ENCODE data around the gene ERC2. TPM values are rescaled to one million over a fixed set of nuclear protein-coding genes. Genes with fewer than 3 reads are reported as not detected.

Gene ERC2
- total and polyA plus RNA-seq, 5 donors from 2014 or later = not detected

DNA sequence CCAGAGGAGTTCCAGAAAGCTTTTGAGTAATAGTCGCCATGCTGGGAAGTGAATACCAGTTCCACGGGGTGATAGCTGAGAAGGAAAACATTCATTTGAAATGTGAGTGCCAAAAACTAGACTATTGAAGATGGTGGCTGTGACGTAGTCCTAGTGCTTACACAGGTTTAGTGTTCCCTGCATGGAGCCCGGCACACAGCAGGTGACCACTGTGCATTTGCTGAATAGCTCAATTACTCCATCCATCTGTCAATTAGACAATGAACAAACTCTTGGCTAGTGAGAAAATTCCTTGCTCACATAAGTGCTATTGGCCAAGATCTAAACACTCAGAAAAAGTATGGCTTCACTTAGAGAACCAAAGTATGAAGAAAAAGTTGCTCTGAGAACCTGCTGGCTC is 533.0 kb downstream of the ERC2 start:
- Mint-ChIP-seq H3K4me1 (no peaks in the 10 kb centered on the region), H3K27ac (no peak overlapping the region), H3K9me3 (peaks cover 0 to 3% (median 2%) of the 10 kb centered on the region in 7 donors), H3K36me3 (no peaks in the 10 kb centered on the region), H3K27me3 (no peaks in the 10 kb centered on the region), H3K4me3 (no peak overlapping the region)
- H3K4me1 ChIP-seq (ENCODE audit: control insufficient read depth, insufficient read depth, low read length, poor library complexity, severe bottlenecking) = no peaks in the 10 kb centered on the region
- DNase-seq (no peak), ATAC-seq (ENCODE audit: low read depth in 2 of 2) (no peak)
- H3K9me3 ChIP-seq (ENCODE audit: control insufficient read depth in 2 of 2, low read length in 2 of 2) = no peaks in the 10 kb centered on the region
- H3K4me3 ChIP-seq (ENCODE audit: low read depth, low read length) = no peak overlapping the region
- H3K36me3 ChIP-seq (ENCODE audit: control insufficient read depth, insufficient read depth, low read length) = no peaks in the 10 kb centered on the region
- H3K27me3 ChIP-seq (ENCODE audit: control insufficient read depth, insufficient read depth, low read length) = no peaks in the 10 kb centered on the region
- no peak overlapping the region for H3K27ac ChIP-seq (ENCODE audit: insufficient read depth, low read length, poor library complexity, severe bottlenecking)

GRCh38 chr3:55934771-55935170 is 533.5 kb downstream of the ERC2 start:
- Mint-ChIP-seq H3K27me3 (no peaks in the 10 kb centered on the region), H3K9me3 (peaks cover 0 to 3% (median 2%) of the 10 kb centered on the region in 7 donors), H3K4me1 (no peaks in the 10 kb centered on the region), H3K36me3 (no peaks in the 10 kb centered on the region), H3K4me3 (no peak overlapping the region), H3K27ac (no peak overlapping the region)
- H3K36me3 ChIP-seq (ENCODE audit: control insufficient read depth, insufficient read depth, low read length) = no peaks in the 10 kb centered on the region
- no peak overlapping the region for H3K4me3 ChIP-seq (ENCODE audit: low read depth, low read length)
- no peaks in the 10 kb centered on the region for H3K4me1 ChIP-seq (ENCODE audit: control insufficient read depth, insufficient read depth, low read length, poor library complexity, severe bottlenecking)
- no peak overlapping the region for H3K27ac ChIP-seq (ENCODE audit: insufficient read depth, low read length, poor library complexity, severe bottlenecking)
- DNase-seq (no peak), ATAC-seq (ENCODE audit: low read depth in 2 of 2) (no peak)
- no peaks in the 10 kb centered on the region for H3K27me3 ChIP-seq (ENCODE audit: control insufficient read depth, insufficient read depth, low read length)
- H3K9me3 ChIP-seq (ENCODE audit: control insufficient read depth in 2 of 2, low read length in 2 of 2) = no peaks in the 10 kb centered on the region

DNA sequence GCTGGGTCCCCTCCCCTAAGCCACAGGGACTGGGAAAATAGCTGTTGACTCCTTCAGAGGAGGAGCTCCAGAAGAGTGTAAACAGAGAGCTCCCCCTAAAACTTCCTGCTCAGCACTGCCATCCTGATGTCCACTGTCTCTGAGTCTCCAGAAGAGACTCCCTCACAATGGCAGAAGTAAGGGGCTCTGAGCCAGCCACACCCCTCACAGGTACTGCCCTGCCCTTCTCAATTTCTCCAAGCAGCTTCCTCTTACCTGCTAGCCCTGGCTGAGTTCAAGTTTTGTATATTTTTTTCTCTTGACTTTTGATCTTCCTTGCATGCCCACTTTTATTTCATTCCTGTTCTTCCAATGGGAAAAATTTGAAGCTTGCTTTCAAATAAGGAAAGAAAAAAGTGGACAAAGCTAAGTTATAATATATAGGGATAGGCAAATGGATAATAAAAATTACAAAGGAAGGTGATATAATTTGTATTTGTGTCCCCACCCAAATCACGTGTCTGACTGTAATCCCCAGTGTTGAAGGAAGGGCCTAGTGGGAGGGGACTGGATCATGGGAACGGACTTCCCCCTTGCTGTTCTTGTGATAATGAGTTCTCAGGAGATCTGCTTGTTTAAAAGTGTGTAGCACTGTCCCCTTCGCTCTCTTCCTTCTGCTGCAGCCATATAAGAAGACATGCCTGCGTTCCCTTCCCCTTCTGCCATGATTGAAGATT is 539.0 kb downstream of the ERC2 start:
- no peaks in the 10 kb centered on the region for H3K4me1 ChIP-seq (ENCODE audit: control insufficient read depth, insufficient read depth, low read length, poor library complexity, severe bottlenecking)
- H3K4me3 ChIP-seq (ENCODE audit: low read depth, low read length) = no peak overlapping the region
- no peak overlapping the region for H3K27ac ChIP-seq (ENCODE audit: insufficient read depth, low read length, poor library complexity, severe bottlenecking)
- DNase-seq (no peak), ATAC-seq (ENCODE audit: low read depth in 2 of 2) (no peak)
- Mint-ChIP-seq H3K27me3 (no peaks in the 10 kb centered on the region), H3K36me3 (no peaks in the 10 kb centered on the region), H3K4me1 (no peaks in the 10 kb centered on the region), H3K9me3 (peaks cover 0 to 7% (median 5%) of the 10 kb centered on the region in 7 donors), H3K27ac (peak overlapping the region in 1 of 3 donors; percentile 33), H3K4me3 (no peak overlapping the region)
- H3K36me3 ChIP-seq (ENCODE audit: control insufficient read depth, insufficient read depth, low read length) = no peaks in the 10 kb centered on the region
- H3K9me3 ChIP-seq (ENCODE audit: control insufficient read depth in 2 of 2, low read length in 2 of 2) = no peaks in the 10 kb centered on the region
- H3K27me3 ChIP-seq (ENCODE audit: control insufficient read depth, insufficient read depth, low read length) = no peaks in the 10 kb centered on the region

- Histone ChIP-seq H3K4me3 (ENCODE audit: low read depth, low read length) (no peak overlapping the region), H3K4me1 (ENCODE audit: control insufficient read depth, insufficient read depth, low read length, poor library complexity, severe bottlenecking) (no peaks in the 10 kb centered on the region), H3K27me3 (ENCODE audit: control insufficient read depth, insufficient read depth, low read length) (no peaks in the 10 kb centered on the region), H3K9me3 (ENCODE audit: control insufficient read depth in 2 of 2, low read length in 2 of 2) (no peaks in the 10 kb centered on the region), H3K36me3 (ENCODE audit: control insufficient read depth, insufficient read depth, low read length) (no peaks in the 10 kb centered on the region), H3K27ac (ENCODE audit: insufficient read depth, low read length, poor library complexity, severe bottlenecking) (no peak overlapping the region)
- DNase-seq (no peak), ATAC-seq (ENCODE audit: low read depth in 2 of 2) (no peak)
- Mint-ChIP-seq H3K27ac (no peak overlapping the region), H3K4me3 (no peak overlapping the region), H3K27me3 (no peaks in the 10 kb centered on the region), H3K36me3 (no peaks in the 10 kb centered on the region), H3K4me1 (no peaks in the 10 kb centered on the region), H3K9me3 (peaks cover 0 to 8% (median 2%) of the 10 kb centered on the region in 7 donors)
Observed at GRCh38 chr3:55923626-55924025, 544.6 kb downstream of the ERC2 start.

DNA sequence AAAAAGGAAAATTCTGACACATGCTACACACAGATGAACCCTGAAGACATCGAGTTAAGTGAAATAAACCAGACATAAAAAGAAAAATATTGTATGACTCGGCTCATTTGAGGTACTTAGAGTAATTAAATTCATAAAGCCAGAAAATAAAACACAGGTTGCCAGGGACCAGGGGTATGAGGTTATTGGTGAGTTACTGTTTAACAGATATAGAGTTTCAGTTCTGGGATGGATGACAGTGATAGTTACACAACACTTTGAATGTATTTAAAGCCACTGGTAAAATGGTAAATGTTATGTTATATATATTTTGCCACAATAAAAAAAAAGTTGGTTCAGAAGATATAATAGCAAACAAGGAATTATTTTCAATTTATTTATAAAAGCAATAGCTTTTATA is 545.1 kb downstream of the ERC2 start:
- ATAC-seq (ENCODE audit: low read depth in 2 of 2) = no peak
- no peaks in the 10 kb centered on the region for H3K27me3 ChIP-seq (ENCODE audit: control insufficient read depth, insufficient read depth, low read length)
- Mint-ChIP-seq H3K4me1 (no peaks in the 10 kb centered on the region), H3K36me3 (no peaks in the 10 kb centered on the region), H3K27me3 (no peaks in the 10 kb centered on the region), H3K27ac (no peak overlapping the region), H3K9me3 (peaks cover 0 to 8% (median 2%) of the 10 kb centered on the region in 7 donors), H3K4me3 (no peak overlapping the region)
- no peak overlapping the region for H3K27ac ChIP-seq (ENCODE audit: insufficient read depth, low read length, poor library complexity, severe bottlenecking)
- no peak overlapping the region for H3K4me3 ChIP-seq (ENCODE audit: low read depth, low read length)
- H3K36me3 ChIP-seq (ENCODE audit: control insufficient read depth, insufficient read depth, low read length) = no peaks in the 10 kb centered on the region
- no peaks in the 10 kb centered on the region for H3K9me3 ChIP-seq (ENCODE audit: control insufficient read depth in 2 of 2, low read length in 2 of 2)
- H3K4me1 ChIP-seq (ENCODE audit: control insufficient read depth, insufficient read depth, low read length, poor library complexity, severe bottlenecking) = no peaks in the 10 kb centered on the region
- DNase-seq = no peak

DNA sequence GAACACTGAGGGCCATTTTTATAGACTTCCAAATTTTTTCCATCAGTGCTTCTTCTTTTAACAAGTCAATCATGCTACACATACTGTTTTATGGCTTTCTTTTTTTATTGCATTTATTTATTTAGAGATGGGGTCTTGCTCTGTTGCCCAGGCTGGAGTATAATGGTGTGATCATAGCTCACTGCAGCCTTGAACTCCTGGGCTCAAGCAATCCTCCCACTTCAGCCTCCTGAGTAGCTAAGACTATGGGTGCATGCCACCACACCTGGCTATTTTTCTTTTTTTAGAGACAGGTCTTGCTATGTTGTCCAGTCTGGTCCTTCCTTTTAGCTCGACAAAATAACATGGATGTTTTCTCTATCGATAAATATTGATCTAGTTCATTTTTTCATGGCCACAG is 555.4 kb downstream of the ERC2 start:
- Mint-ChIP-seq H3K36me3 (no peaks in the 10 kb centered on the region), H3K4me1 (no peaks in the 10 kb centered on the region), H3K27ac (no peak overlapping the region), H3K4me3 (no peak overlapping the region), H3K27me3 (peaks cover 4% of the 10 kb centered on the region), H3K9me3 (peaks cover 0 to 5% (median 2%) of the 10 kb centered on the region in 7 donors)
- Histone ChIP-seq H3K27ac (ENCODE audit: insufficient read depth, low read length, poor library complexity, severe bottlenecking) (no peak overlapping the region), H3K27me3 (ENCODE audit: control insufficient read depth, insufficient read depth, low read length) (no peaks in the 10 kb centered on the region), H3K4me3 (ENCODE audit: low read depth, low read length) (no peak overlapping the region), H3K4me1 (ENCODE audit: control insufficient read depth, insufficient read depth, low read length, poor library complexity, severe bottlenecking) (no peaks in the 10 kb centered on the region), H3K36me3 (ENCODE audit: control insufficient read depth, insufficient read depth, low read length) (no peaks in the 10 kb centered on the region), H3K9me3 (ENCODE audit: control insufficient read depth in 2 of 2, low read length in 2 of 2) (no peaks in the 10 kb centered on the region)
- DNase-seq = no peak
- ATAC-seq (ENCODE audit: low read depth in 2 of 2) = no peak

DNA sequence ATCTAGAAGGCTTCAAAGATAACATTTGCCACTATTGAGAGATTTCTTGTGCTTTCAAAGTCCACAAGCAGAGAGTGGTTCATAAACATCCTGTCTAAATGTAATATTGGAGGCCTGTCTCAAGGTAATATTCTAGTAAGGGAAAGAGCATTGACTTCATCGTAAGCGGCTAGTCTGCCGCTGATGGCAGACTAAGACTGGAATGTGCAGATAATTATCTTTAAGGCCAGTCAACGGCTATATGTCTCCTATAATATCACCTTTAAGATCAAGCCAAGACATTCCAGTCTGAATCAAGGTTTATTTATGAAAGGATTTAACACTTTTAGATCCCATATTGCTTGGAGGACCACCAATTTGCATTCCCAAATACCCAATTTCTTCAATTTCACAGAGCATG is 557.0 kb downstream of the ERC2 start:
- no peaks in the 10 kb centered on the region for H3K4me1 Mint-ChIP-seq
- Histone ChIP-seq H3K4me3 (ENCODE audit: low read depth, low read length) (no peak overlapping the region), H3K36me3 (ENCODE audit: control insufficient read depth, insufficient read depth, low read length) (no peaks in the 10 kb centered on the region), H3K9me3 (ENCODE audit: control insufficient read depth in 2 of 2, low read length in 2 of 2) (no peaks in the 10 kb centered on the region), H3K4me1 (ENCODE audit: control insufficient read depth, insufficient read depth, low read length, poor library complexity, severe bottlenecking) (no peaks in the 10 kb centered on the region), H3K27me3 (ENCODE audit: control insufficient read depth, insufficient read depth, low read length) (no peaks in the 10 kb centered on the region), H3K27ac (ENCODE audit: insufficient read depth, low read length, poor library complexity, severe bottlenecking) (no peak overlapping the region)
- H3K27me3 Mint-ChIP-seq = peaks cover under 1% of the 10 kb centered on the region
- no peak overlapping the region for H3K4me3 Mint-ChIP-seq
- peaks cover 0 to 5% (median 2%) of the 10 kb centered on the region in 7 donors for H3K9me3 Mint-ChIP-seq
- H3K27ac Mint-ChIP-seq = no peak overlapping the region
- ATAC-seq (ENCODE audit: low read depth in 2 of 2) = no peak
- no peaks in the 10 kb centered on the region for H3K36me3 Mint-ChIP-seq
- no peak for DNase-seq

DNA sequence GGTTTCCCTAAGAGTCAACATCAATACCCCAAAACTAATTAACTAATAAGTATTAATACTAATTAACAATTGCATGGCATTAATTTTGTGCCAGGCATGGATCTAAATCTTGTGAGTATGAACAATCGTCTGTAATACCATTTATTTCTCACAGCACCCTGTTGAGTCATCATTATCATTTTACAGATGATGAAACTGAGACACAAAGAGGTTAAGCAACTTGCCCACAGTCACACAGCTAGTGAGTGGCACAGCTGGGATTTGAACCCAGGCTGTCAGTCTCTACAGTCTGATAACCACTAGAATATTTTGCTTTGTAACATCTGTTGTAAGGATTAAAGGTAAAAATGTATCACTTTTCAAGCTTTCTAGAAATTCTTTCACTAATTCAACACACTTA is 557.7 kb downstream of the ERC2 start:
- no peak for ATAC-seq (ENCODE audit: low read depth in 2 of 2)
- H3K27ac ChIP-seq (ENCODE audit: insufficient read depth, low read length, poor library complexity, severe bottlenecking) = no peak overlapping the region
- no peak overlapping the region for H3K27ac Mint-ChIP-seq
- no peak overlapping the region for H3K4me3 Mint-ChIP-seq
- H3K4me1 ChIP-seq (ENCODE audit: control insufficient read depth, insufficient read depth, low read length, poor library complexity, severe bottlenecking) = no peaks in the 10 kb centered on the region
- H3K27me3 Mint-ChIP-seq = no peaks in the 10 kb centered on the region
- no peaks in the 10 kb centered on the region for H3K4me1 Mint-ChIP-seq
- no peaks in the 10 kb centered on the region for H3K9me3 ChIP-seq (ENCODE audit: control insufficient read depth in 2 of 2, low read length in 2 of 2)
- no peaks in the 10 kb centered on the region for H3K36me3 Mint-ChIP-seq
- H3K9me3 Mint-ChIP-seq = peaks cover 0 to 5% (median 2%) of the 10 kb centered on the region in 7 donors
- no peaks in the 10 kb centered on the region for H3K36me3 ChIP-seq (ENCODE audit: control insufficient read depth, insufficient read depth, low read length)
- DNase-seq = no peak
- H3K4me3 ChIP-seq (ENCODE audit: low read depth, low read length) = no peak overlapping the region
- no peaks in the 10 kb centered on the region for H3K27me3 ChIP-seq (ENCODE audit: control insufficient read depth, insufficient read depth, low read length)

All from CD4-positive, CD25-positive, alpha-beta regulatory T cell (primary cell).